GM19438 (cell line): ENCODE measurements around the gene ZNF491.
A peak's percentile ranks its signal among the peaks of the same experiment; 100 is the strongest.
"Not testable (repeated sequence)": the region's sequence is repeated elsewhere in the genome, so short reads cannot be mapped to it uniquely, and the experiment has no call there.

Experiments
- ATAC-seq: cut with Tn5 transposase; IDR thresholded peaks from one replicate; pipeline ENCODE4 v1.9.1; 2021; ENCODE audit warnings: low read depth; ENCODE audit not compliant: unreplicated experiment

The ZNF491 gene

DNA sequence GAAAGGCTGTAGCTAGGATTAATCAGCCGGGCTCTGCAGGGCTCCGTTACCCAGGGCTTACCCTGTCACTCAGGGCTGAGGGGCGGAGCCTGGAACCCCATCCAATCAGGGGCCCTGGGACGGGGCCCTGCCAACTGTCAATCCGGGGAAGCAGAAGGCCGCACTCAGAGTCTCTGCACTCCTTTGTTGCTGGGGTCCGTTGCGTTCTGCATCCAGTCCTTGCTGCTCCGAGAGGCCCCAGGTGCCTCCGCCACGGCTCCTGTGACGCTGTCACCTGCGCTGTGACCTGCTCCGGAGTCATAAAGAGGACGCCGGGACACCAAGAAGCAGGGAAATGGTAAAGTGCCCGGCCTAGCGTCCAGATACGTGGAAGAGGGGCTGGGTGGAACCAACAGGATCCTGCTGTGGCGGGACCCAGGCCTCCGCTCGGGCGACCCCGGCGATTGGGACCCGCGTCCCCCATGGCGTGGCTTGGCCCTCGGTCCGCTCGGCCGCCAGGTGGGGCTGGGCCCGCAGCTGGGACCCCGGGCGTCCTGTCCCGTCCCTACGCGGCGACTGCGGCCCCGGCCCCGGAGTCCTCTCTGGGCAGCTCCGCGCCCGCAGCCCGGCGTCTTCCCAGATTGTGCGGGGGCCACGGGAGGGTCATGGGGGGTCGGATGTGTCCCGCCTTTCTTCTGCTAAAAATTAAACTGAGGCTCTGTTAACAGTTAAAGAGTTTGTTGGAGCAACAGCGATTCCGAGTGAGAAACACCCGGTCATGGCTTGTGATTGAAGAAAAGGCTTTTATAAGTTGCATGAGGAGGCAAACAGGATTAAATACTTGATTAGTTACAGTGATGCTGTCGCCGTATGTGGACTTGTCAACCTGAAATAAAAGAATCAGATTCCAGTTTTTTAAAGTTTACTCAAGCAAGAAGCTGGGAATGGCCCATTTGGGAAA is at the start of gene ZNF491:
ZNF491 (plus strand) TSS at position 133 of the 940 bp plus-strand sequence. CDS start 7,431 bp downstream, outside the sequence.
- peak; percentile 90 for ATAC-seq

DNA sequence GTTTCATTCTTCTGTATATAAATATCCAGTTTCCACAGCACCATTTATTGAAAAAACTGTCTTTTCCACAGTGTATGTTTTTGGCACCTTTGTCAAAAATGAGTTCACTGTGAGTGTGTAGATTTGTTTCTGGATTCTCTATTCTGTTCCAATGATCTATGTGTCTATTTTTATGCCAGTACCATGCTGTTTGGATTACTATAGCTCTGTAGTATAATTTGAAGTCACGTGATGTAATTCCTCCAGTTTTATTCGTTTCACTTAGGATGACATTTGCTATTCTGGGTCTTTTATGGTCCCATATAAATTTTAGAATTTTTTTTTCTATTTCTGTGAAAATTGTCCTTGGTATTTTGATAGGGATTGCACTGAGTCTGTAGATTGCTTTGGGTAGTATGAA is 48.6 kb upstream of the ZNF491 start:
- ATAC-seq, result no peak

GRCh38 chr19:11752244-11752736 is 46.0 kb upstream of the ZNF491 start:
- no peak for ATAC-seq

- no peak for ATAC-seq
These were observed 43.7 kb upstream of the ZNF491 start for GRCh38 chr19:11754663-11755062.

DNA sequence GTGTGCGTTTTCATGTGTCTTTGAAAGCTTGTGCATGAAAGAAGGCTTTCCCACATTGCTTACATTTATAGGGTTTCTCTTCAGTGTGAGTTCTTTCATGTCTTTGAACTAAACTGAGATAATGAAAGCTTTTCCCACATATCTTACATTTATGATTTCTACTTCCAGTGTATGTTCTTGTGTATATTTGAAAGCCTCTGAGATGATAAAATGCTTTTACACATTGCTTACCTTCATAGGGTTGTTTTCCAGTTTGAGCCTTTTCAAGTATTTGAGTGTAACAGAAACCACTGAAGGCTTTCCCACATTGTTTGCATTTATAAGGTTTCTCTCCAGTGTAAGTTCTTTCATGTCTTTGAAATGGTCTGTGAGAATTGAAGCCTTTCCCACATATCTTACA is 41.4 kb upstream of the ZNF491 start:
- no peak for ATAC-seq

DNA sequence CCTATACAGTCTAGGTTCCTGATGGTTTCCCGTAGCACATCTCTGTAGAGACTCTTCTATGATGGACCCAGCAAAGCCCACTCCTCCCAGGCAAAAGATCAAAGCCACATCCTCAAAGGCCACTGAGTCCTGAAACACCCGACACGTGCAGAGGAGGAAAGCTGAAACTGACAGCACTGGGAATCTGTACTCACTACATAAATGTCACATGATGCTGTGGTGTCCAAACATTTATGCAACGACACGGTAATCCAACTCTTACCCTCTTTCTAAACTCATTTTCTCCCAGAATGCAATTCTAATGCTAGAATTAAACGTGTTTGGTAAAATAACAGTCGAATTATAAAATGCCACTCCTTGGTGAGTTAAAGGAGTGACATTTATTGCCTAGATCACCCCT is 38.5 kb upstream of the ZNF491 start:
- no peak for ATAC-seq

GRCh38 chr19:11763117-11763516 is 35.2 kb upstream of the ZNF491 start:
- ATAC-seq, result no peak

DNA sequence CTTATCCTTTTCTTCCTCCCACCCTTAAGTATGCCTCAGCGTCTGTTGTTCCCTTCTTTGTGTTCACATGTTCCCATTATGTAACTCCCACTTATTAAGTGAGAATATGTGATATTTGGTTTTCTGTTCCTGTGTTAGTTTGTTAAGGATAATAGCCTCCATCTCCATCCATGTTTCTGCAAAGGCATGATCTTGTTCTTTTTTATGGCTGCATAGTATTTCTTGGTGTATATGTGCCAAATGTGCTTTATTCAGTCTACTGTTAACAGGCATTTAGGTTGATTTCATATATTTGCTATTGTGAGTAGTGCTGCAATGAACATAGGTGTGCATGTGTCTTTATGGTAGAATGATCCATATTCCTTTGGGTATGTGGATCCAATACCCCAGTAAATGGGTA is 34.7 kb upstream of the ZNF491 start:
- no peak for ATAC-seq

DNA sequence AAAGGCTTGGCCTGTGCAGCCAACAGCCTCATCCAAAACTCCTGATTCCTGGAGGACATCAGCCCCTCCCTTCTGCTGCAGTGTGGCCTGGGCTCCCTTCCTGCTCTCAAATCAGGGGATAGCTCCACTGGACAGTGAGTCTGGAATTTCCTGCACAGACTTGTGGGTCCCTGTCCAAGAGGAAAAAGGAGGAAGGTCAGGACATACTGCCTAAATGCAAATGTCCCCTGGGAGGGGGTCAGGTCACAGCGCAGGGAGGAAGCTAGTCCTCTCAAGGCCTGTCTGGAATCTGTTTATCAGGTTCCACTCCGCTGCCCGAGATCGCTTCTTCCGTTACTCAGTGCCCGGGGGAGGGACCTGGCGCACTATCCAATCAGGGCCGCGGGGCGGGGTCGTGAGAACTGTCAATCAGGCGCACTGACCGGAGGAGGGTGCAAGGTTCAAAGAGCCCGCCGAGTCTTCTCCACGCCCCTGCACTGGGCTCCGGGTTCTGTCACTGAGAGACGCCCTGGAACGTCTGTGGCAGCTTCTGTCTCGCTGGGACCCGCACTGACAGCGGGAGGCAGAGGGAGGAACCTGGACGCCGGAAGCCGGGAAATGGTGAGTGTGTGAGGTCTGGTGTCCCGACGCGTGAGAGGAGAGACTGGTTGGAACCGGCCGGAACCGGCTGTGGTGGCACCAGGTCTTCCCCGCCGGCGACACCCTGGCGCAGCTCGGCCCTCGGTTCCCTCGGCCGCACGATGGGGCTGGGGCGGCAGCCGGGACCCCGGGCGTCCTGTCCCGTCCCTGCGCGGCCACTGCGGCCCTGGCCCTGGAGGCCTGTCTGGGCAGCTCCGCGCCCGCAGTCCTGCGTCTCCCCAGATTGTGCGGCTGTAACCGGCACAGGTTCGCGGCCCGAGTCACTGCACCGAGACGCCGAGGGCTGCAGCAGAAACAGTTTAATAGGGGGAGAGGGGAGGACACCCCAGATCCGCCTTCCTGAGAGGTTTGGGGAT is 31.4 kb upstream of the ZNF491 start, which contains the start of gene ZNF441:
ZNF441 (plus strand) TSS at position 404 of the 995 bp plus-strand sequence; CDS start at position 598, 194 bp downstream.
- ATAC-seq, result peak; percentile 88

- ATAC-seq, result no peak
These were observed 30.6 kb upstream of the ZNF491 start for GRCh38 chr19:11767633-11768133.

GRCh38 chr19:11769995-11770394 is 28.3 kb upstream of the ZNF491 start:
- no peak for ATAC-seq

GRCh38 chr19:11771520-11771919 is 26.8 kb upstream of the ZNF491 start:
- ATAC-seq, result not testable (repeated sequence)

DNA sequence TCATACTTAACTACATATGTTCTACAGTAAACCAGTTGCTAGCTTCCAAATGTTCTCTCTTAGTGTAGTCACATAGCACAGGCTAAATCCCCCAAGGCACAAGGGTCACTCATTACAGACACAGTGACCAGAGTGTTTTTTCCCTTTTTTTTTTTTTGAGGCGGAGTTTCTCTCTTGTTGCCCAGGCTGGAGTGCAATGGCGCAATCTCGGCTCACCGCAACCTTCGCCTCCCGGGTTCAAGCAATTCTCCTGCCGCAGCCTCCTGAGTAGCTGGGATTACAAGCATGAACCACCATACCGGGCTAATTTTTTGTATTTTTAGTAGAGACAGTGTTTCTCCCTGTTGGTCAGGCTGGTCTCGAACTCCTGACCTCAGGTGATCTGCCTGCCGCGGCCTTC is 21.7 kb upstream of the ZNF491 start:
- ATAC-seq, result not testable (repeated sequence)

- ATAC-seq, result no peak
These were observed 17.8 kb upstream of the ZNF491 start for GRCh38 chr19:11780431-11781020.

DNA sequence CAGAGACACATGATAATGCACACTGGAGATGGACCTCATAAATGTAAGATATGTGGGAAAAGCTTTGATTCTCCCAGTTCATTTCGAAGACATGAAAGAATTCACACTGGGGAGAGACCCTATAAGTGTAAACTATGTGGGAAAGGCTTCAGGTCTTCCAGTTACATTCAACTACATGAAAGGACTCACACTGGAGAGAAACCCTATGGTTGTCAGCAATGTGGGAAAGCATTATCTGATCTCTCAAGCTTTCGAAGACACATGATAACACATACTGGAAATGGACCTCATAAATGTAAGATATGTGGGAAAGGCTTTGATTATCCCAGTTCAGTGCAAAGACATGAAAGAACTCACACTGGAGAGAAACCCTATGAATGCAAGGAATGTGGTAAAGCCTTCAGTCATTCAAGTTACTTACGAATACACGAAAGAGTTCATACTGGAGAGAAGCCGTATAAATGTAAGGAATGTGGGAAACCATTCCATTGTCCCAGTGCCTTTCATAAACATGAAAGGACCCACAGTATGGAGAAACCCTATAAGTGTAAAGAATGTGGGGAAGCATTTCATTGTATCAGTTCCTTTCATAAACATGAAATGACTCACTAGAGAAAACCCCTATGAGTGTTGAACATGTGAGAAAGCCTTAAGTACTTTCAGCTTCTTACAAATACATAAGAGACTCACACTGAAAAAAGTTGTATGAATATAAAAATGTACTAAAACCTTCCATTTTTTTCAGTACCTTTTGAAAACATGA is 16.8 kb upstream of the ZNF491 start:
- ATAC-seq, result no peak

- no peak for ATAC-seq
These were observed 14.6 kb upstream of the ZNF491 start for GRCh38 chr19:11783767-11784166.

- no peak for ATAC-seq
These were observed 14.0 kb upstream of the ZNF491 start for GRCh38 chr19:11784356-11784755.

- no peak for ATAC-seq
These were observed 10.8 kb upstream of the ZNF491 start for GRCh38 chr19:11787536-11787935.

- no peak for ATAC-seq
These were observed 5.4 kb upstream of the ZNF491 start for GRCh38 chr19:11792942-11793341.
